SKM-1 (cell line): Measurements from ENCODE around the gene CLK3.
"Not testable (repeated sequence)": the region's sequence is repeated elsewhere in the genome, so short reads cannot be mapped to it uniquely, and the experiment has no call there.

Experiments
- DNase-seq: peaks from one replicate; lab custom pipeline; 2025; ENCODE audit not compliant: unreplicated experiment; lab: John Stamatoyannopoulos, UW

The CLK3 gene

GRCh38 chr15:74641151-74641550 is 25.5 kb downstream of the CLK3 start:
- no peak for DNase-seq

- no peak for DNase-seq
These were observed 26.7 kb downstream of the CLK3 start for GRCh38 chr15:74642348-74642733.

- no peak for DNase-seq
These were observed 27.4 kb downstream of the CLK3 start for GRCh38 chr15:74642734-74643664.

GRCh38 chr15:74643665-74644204 is 28.1 kb downstream of the CLK3 start:
- no peak for DNase-seq

- no peak for DNase-seq
These were observed 30.8 kb downstream of the CLK3 start for GRCh38 chr15:74646480-74646879.

GRCh38 chr15:74648051-74648842 is 32.6 kb downstream of the CLK3 start:
- no peak for DNase-seq

GRCh38 chr15:74651242-74651741 is 35.7 kb downstream of the CLK3 start:
- no peak for DNase-seq

- no peak for DNase-seq
These were observed 37.9 kb downstream of the CLK3 start for GRCh38 chr15:74653426-74654102.

GRCh38 chr15:74655424-74655823 is 39.8 kb downstream of the CLK3 start:
- DNase-seq: no peak

GRCh38 chr15:74656935-74657535 is 41.4 kb downstream of the CLK3 start:
- no peak for DNase-seq

- no peak for DNase-seq
These were observed 42.2 kb downstream of the CLK3 start for GRCh38 chr15:74657846-74658245.

- not testable (repeated sequence) for DNase-seq
These were observed 45.6 kb downstream of the CLK3 start for GRCh38 chr15:74661280-74661679.

GRCh38 chr15:74662064-74662860 is 46.6 kb downstream of the CLK3 start:
- DNase-seq: no peak

- DNase-seq: no peak
These were observed 47.8 kb downstream of the CLK3 start for GRCh38 chr15:74663303-74664027.

GRCh38 chr15:74664028-74664616 is 48.5 kb downstream of the CLK3 start:
- no peak for DNase-seq

- no peak for DNase-seq
These were observed 49.0 kb downstream of the CLK3 start for GRCh38 chr15:74664670-74665069.

GRCh38 chr15:74667975-74668374 is 52.3 kb downstream of the CLK3 start:
- no peak for DNase-seq

GRCh38 chr15:74669627-74670026 is 54.0 kb downstream of the CLK3 start:
- DNase-seq: no peak

GRCh38 chr15:74674161-74674560 is 58.5 kb downstream of the CLK3 start:
- no peak for DNase-seq
